Ovary (tissue), 9 donors: ENCODE data around the gene POLR2I. TPM values are rescaled to one million over a fixed set of nuclear protein-coding genes. Genes with fewer than 3 reads are reported as not detected.
A peak's percentile ranks its signal among the peaks of the same experiment; 100 is the strongest.

Source experiments
- DNase-seq, 5 donors: peaks; one replicate each; pipeline ENCODE4 v3.0.0-alpha.2; 2019 to 2020
- H3K27ac ChIP-seq, 2 donors: fragments of 200-600 bp; one replicate each; pipeline versions ENCODE4 v1.5.1 to v1.8.0; 2019 to 2022
- H3K27me3 ChIP-seq: fragments of 200-600 bp; one replicate; pipeline ENCODE4 v1.8.0; 2022
- H3K36me3 ChIP-seq: fragments of 200-600 bp; sonication (generic); one replicate; pipeline ENCODE4 v1.5.1; 2019
- H3K4me1 ChIP-seq: one replicate; pipeline ENCODE4 v1.8.1; 2013; ENCODE audit warnings: mild to moderate bottlenecking, moderate library complexity; ENCODE audit not compliant: insufficient read depth
- H3K4me3 ChIP-seq: fragments of 200-600 bp; sonication (generic); one replicate; pipeline ENCODE4 v1.5.1; 2017
- H3K9me3 ChIP-seq, 2 donors: fragments of 200-600 bp in 1 of 2; sonication (generic) in 1 of 2; one replicate each; pipeline versions ENCODE4 v1.5.1 to v1.8.1; 2013 to 2019; ENCODE audit warnings: mild to moderate bottlenecking in 1 of 2, moderate library complexity in 1 of 2
- EP300 ChIP-seq: sonication (generic); formaldehyde crosslinking; IDR thresholded peaks from one replicate; pipeline ENCODE4 v1.6.1; 2017; ENCODE audit warnings: antibody characterized with exemption
- POLR2A ChIP-seq: fragments of 450-650 bp; IDR thresholded peaks from one replicate; pipeline ENCODE4 v1.6.1; 2017; ENCODE audit warnings: antibody characterized with exemption, mild to moderate bottlenecking, moderate library complexity
- WGBS, 3 donors: extraction: QIAGEN DNeasy Blood & Tissue Kit in 1 of 3; methylation state at CpG; one replicate each; pipeline versions ENCODE4 v1.1.5 to v1.1.7; 2013 to 2017; 5-methylcytosine and 5-hydroxymethylcytosine counted together
- intact Hi-C, 4 donors: fragments of 100-400 bp; cut with DNase I; formaldehyde crosslinking; loops; one replicate each; pipeline versions ENCODE4 v1.11.0 to v1.15.1; 2022 to 2023
- polyA plus RNA-seq, 2 donors: library from polyadenylated mRNA; stranded (reverse); fragments of 200-250 nt in 1 of 2; fragments of 350-450 nt in 1 of 2; fragmentation: Illumina TruSeq in 1 of 2; extraction: RNeasy Lipid Tissue Mini Kit (QIAGEN cat#74804) in 1 of 2; gene quantifications; one replicate each; pipeline ENCODE4 v1.2.3, GENCODE V29; 2013 to 2014
- total RNA-seq, 7 donors: library from RNA; depleted of rRNA in 2 of 7; stranded (reverse); fragments of >200 nt in 2 of 7; fragmentation: NEBNext Ultra II Directional in 3 of 7; extraction: Animal tissue kit (Norgen Biotek cat#: 25700) in 3 of 7; gene quantifications; one replicate each; pipeline versions ENCODE4 v1.1.0 to v1.2.4, GENCODE V29; 2016 to 2023
- TF ChIP-seq, protein P1 (sequence below), 3 donors: fragments of 450-650 bp in 2 of 3; fragments of 200-600 bp in 1 of 3; IDR thresholded peaks; one replicate each; pipeline versions ENCODE4 v1.5.1 to v1.8.0; 2016 to 2022; ENCODE audit warnings: antibody characterized with exemption in 3 of 3, mild to moderate bottlenecking in 1 of 3
- donor health status: DM: no; HTN: no; CAD: no; lungs with moderate emphysema.
- donor health status: DM: no; HTN: no; CAD: no.
- donor health status: Bipolar disorder and iron deficiency.
- donor health status: DM: yes; HTN: yes; CAD: no.
- donor health status: DM: no; HTN: no; CAD: no.
- donor health status: DM: yes; HTN: yes; CAD: no.

The POLR2I gene
- total and polyA plus RNA-seq, 9 donors: 49.4 to 84.8 (median 70.0) TPM

DNA sequence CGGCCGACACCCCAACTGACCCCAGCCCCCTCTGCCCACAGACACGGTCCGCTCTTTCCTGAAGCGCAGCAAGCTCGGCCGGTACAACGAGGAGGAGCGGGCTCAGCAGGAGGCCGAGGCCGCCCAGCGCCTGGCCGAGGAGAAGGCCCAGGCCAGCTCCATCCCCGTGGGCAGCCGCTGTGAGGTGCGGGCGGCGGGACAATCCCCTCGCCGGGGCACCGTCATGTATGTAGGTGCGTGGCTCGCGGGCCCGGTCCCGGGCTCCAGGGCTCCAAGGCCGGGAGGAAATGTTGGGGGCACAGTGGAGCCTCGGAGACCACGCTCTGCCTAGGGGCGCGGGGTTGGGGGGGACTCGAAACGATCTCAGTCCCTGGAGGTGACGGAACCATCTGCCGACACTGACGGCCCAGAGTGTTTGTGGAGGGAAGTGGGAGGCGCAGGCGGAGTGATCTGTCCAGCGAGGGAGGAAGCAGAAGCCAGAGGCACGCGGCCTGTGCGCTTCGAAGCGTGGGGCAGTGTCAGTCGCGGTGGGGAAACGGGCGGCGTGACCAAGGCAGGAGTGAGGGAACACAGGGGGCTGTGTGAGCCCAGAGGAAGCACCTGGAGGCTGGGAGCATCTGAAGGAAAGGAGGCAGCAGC is 6.9 kb upstream of the POLR2I start:
- Histone ChIP-seq H3K27ac (no peak overlapping the region), H3K4me1 (peaks cover 2% of the 10 kb centered on the region), H3K9me3 (no peaks in the 10 kb centered on the region), H3K36me3 (no peaks in the 10 kb centered on the region), H3K27me3 (no peaks in the 10 kb centered on the region), H3K4me3 (no peak overlapping the region)
- TF ChIP-seq, protein P1, sequence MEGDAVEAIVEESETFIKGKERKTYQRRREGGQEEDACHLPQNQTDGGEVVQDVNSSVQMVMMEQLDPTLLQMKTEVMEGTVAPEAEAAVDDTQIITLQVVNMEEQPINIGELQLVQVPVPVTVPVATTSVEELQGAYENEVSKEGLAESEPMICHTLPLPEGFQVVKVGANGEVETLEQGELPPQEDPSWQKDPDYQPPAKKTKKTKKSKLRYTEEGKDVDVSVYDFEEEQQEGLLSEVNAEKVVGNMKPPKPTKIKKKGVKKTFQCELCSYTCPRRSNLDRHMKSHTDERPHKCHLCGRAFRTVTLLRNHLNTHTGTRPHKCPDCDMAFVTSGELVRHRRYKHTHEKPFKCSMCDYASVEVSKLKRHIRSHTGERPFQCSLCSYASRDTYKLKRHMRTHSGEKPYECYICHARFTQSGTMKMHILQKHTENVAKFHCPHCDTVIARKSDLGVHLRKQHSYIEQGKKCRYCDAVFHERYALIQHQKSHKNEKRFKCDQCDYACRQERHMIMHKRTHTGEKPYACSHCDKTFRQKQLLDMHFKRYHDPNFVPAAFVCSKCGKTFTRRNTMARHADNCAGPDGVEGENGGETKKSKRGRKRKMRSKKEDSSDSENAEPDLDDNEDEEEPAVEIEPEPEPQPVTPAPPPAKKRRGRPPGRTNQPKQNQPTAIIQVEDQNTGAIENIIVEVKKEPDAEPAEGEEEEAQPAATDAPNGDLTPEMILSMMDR (IDR thresholded peaks at IDR 0.05): no peak
- TF ChIP-seq POLR2A: no peak
- TF ChIP-seq EP300: no peak
- 84 to 85% (median 85%) methylated on average over 49 of the region's 49 CpGs for WGBS, 3 donors
- intact Hi-C loops: no loop called here
- DNase-seq: no peak

GRCh38 chr19:36120984-36121358 is 6.3 kb upstream of the POLR2I start:
- Histone ChIP-seq H3K9me3 (no peaks in the 10 kb centered on the region), H3K27me3 (no peaks in the 10 kb centered on the region), H3K27ac (no peak overlapping the region), H3K4me3 (no peak overlapping the region), H3K4me1 (peaks cover 5% of the 10 kb centered on the region), H3K36me3 (no peaks in the 10 kb centered on the region)
- no peak for TF ChIP-seq POLR2A
- no peak for TF ChIP-seq EP300
- TF ChIP-seq, protein P1 (IDR thresholded peaks at IDR 0.05): no peak
- no peak for DNase-seq
- intact Hi-C loops: no loop called here
- WGBS, 3 donors: 83 to 92% (median 85%) methylated on average over 18 of the region's 18 CpGs

GRCh38 chr19:36120092-36120983 is 5.7 kb upstream of the POLR2I start:
- Histone ChIP-seq H3K27me3 (no peaks in the 10 kb centered on the region), H3K27ac (no peak overlapping the region), H3K4me3 (no peak overlapping the region), H3K9me3 (no peaks in the 10 kb centered on the region), H3K36me3 (no peaks in the 10 kb centered on the region), H3K4me1 (peaks cover 7% of the 10 kb centered on the region)
- no peak for TF ChIP-seq POLR2A
- TF ChIP-seq, protein P1 (IDR thresholded peaks at IDR 0.05): no peak
- no peak for TF ChIP-seq EP300
- WGBS, 3 donors: 87 to 90% (median 87%) methylated on average over 26 of the region's 26 CpGs
- no peak for DNase-seq
- intact Hi-C loops: no loop called here

- intact Hi-C loops: no loop called here
- peak overlapping the region; percentile 64 for H3K4me3 ChIP-seq
- H3K36me3 ChIP-seq: no peaks in the 10 kb centered on the region
- H3K27me3 ChIP-seq: no peaks in the 10 kb centered on the region
- no peak for DNase-seq
- no peak for TF ChIP-seq EP300
- TF ChIP-seq, protein P1 (IDR thresholded peaks at IDR 0.05): no peak
- TF ChIP-seq POLR2A: no peak
- no peaks in the 10 kb centered on the region for H3K9me3 ChIP-seq
- 86 to 100% (median 91%) methylated on average over 1 of the region's 1 CpG for WGBS, 3 donors
- peaks cover 12% of the 10 kb centered on the region for H3K4me1 ChIP-seq
- peak overlapping the region in 1 of 2 donors; percentile 82 for H3K27ac ChIP-seq
These were observed 1.6 kb upstream of the POLR2I start for GRCh38 chr19:36116344-36116637.
